GM21619 (cell line): ENCODE measurements around the gene ZNF117.
"Not testable (repeated sequence)": the region's sequence is repeated elsewhere in the genome, so short reads cannot be mapped to it uniquely, and the experiment has no call there.

ENCODE experiments used
- ATAC-seq: cut with Tn5 transposase; IDR thresholded peaks from one replicate; pipeline ENCODE4 v1.9.1; 2021; ENCODE audit not compliant: unreplicated experiment

The ZNF117 gene

DNA sequence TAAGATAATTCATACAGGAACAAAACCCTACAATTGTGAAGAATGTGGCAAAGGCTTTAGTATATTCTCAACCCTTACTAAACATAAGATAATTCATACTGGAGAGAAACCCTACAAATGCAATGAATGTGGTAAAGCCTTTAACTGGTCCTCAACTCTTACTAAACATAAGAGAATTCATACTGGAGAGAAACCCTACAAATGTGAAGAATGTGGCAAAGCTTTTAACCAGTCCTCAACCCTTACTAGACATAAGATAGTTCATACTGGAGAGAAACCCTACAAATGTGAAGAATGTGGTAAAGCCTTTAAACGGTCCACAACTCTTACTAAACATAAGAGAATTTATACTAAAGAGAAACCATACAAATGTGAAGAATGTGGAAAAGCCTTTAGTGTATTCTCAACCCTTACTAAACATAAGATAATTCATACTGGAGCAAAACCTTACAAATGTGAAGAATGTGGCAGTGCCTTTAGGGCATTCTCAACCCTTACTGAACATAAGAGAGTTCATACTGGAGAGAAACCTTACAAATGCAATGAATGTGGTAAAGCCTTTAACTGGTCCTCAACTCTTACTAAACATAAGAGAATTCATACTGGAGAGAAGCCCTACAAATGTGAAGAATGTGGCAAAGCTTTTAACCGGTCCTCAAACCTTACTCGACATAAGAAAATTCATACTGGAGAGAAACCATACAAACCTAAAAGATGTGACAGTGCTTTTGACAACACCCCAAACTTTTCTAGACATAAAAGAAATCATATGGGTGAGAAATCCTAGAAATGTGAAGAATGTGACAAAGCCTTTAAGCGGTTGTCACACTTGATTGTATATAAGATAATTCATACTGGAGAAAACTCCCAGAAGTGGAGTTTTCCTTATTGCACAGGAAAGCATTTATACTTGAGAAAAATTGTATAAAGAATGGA is 62.3 kb downstream of the ZNF117 start:
- not testable (repeated sequence) for ATAC-seq
